GM20431 (cell line): ENCODE results near the gene NUTM1.
"Not testable (repeated sequence)": the region's sequence is repeated elsewhere in the genome, so short reads cannot be mapped to it uniquely, and the experiment has no call there.

Experiments
- in situ Hi-C: fragments of 300-500 bp; cut with MseI, MboI; formaldehyde crosslinking; loops from one replicate; pipeline ENCODE4 v1.15.0; 2020; ENCODE audit warnings: low sequenced_read_pairs; ENCODE audit not compliant: unreplicated experiment

NUTM1 gene

GRCh38 chr15:34336991-34337556 lies 6.0 kb upstream of the NUTM1 start:
- in situ Hi-C loops = no loop called here

- in situ Hi-C loops = no loop called here
These were observed 5.4 kb upstream of the NUTM1 start, which contains the start of gene SLC12A6 for GRCh38 chr15:34337557-34338306. TSS of gene SLC12A6 (minus strand) at chr15:34337781. CDS start at chr15:34336680, 1,101 bp downstream.

- in situ Hi-C loops = no loop called here
These were observed 4.8 kb upstream of the NUTM1 start for GRCh38 chr15:34338347-34338746.

GRCh38 chr15:34339946-34340345 lies 3.2 kb upstream of the NUTM1 start:
- in situ Hi-C loops = no loop called here

- in situ Hi-C loops = no loop called here
These were observed 1.5 kb upstream of the NUTM1 start for GRCh38 chr15:34341381-34342212.

GRCh38 chr15:34342213-34342736 lies 840 bp upstream of the NUTM1 start:
- in situ Hi-C loops = not testable (repeated sequence)

- in situ Hi-C loops = no loop called here
These were observed 5.0 kb downstream of the NUTM1 start for GRCh38 chr15:34347951-34348638.

GRCh38 chr15:34348735-34349300 lies 5.7 kb downstream of the NUTM1 start:
- in situ Hi-C loops = no loop called here

- in situ Hi-C loops = loop anchor here (25.0 kb wide), 1 partner anchor 238 kb away; the partner anchor contains the start of gene GOLGA8B
These were observed 6.7 kb downstream of the NUTM1 start for GRCh38 chr15:34349769-34350168.

- in situ Hi-C loops = loop anchor here (25.0 kb wide), 1 partner anchor 234 kb away; the partner anchor contains the start of gene GOLGA8B
These were observed 9.9 kb downstream of the NUTM1 start for GRCh38 chr15:34352996-34353395.

GRCh38 chr15:34353627-34354026 lies 10.5 kb downstream of the NUTM1 start:
- in situ Hi-C loops = loop anchor here (25.0 kb wide), 1 partner anchor 234 kb away; the partner anchor contains the start of gene GOLGA8B

- in situ Hi-C loops = loop anchor here (25.0 kb wide), 1 partner anchor 233 kb away; the partner anchor contains the start of gene GOLGA8B
These were observed 11.2 kb downstream of the NUTM1 start for GRCh38 chr15:34354286-34354685.

GRCh38 chr15:34355241-34355640 lies 12.1 kb downstream of the NUTM1 start:
- in situ Hi-C loops = loop anchor here (25.0 kb wide), 1 partner anchor 232 kb away; the partner anchor contains the start of gene GOLGA8B

- in situ Hi-C loops = loop anchor here (25.0 kb wide), 1 partner anchor 230 kb away; the partner anchor contains the start of gene GOLGA8B
These were observed 14.5 kb downstream of the NUTM1 start for GRCh38 chr15:34357653-34358052.

- in situ Hi-C loops = loop anchor here (25.0 kb wide), 1 partner anchor 229 kb away; the partner anchor contains the start of gene GOLGA8B
These were observed 15.3 kb downstream of the NUTM1 start for GRCh38 chr15:34358367-34358766.

- in situ Hi-C loops = loop anchor here (25.0 kb wide), 1 partner anchor 228 kb away; the partner anchor contains the start of gene GOLGA8B
These were observed 15.8 kb downstream of the NUTM1 start for GRCh38 chr15:34358948-34359347.

GRCh38 chr15:34359416-34359815 lies 16.3 kb downstream of the NUTM1 start:
- in situ Hi-C loops = loop anchor here (25.0 kb wide), 1 partner anchor 228 kb away; the partner anchor contains the start of gene GOLGA8B

- in situ Hi-C loops = loop anchor here (10.0 to 25.0 kb wide), 2 partner anchors 75 to 227 kb away; partner anchors contain the start of genes GOLGA8A and GOLGA8B
These were observed 17.2 kb downstream of the NUTM1 start for GRCh38 chr15:34360298-34360697.

GRCh38 chr15:34361278-34361677 lies 18.2 kb downstream of the NUTM1 start:
- in situ Hi-C loops = loop anchor here (10.0 to 25.0 kb wide), 2 partner anchors 74 to 226 kb away; partner anchors contain the start of genes GOLGA8A and GOLGA8B
